ENCODE data around the gene PIGM. TPM values are rescaled to one million over a fixed set of nuclear protein-coding genes. Genes with fewer than 3 reads are reported as not detected.

The PIGM gene
- total RNA-seq, 2 donors from 2014 or later, result 4.6 to 5.2 TPM

DNA sequence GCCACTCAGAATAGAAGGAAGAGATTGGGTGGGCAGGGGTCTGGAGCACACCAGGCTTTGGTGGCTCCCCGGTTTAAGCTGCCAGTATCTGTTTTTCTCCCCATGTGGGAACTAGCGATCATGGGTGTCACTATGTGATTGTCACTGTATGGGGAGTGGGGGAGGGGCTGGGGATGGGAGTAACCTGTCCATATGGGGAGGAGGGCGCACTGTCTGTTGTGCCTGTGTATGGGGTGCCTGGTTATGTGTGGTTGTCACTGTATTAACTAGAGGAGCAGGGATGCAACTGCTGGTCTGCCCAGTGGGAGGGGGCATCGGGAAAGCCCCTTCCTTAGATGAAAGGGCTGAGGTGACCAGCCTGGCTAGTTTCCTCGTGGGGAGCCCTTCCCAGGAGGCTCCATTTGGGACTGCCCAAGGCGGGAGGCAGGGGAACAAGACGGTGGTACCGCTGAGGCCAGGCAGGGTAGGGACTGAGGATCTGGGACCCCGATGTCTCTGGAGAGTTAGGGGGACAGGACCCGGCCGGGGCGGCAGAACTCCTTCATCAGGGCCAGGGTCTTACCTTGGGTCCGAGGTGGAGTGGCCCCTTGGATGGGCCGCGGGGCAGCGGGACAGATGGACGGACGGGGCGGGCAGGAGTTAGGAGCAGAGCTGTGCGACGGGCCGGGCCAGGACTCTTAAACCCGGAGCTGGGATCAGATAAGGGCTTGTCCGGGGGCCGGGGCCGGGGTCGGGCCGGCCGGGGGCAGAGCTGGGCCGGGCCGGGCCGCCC lies 37.9 kb upstream of the PIGM start, which contains the start of gene KCNJ10:
TSS of gene KCNJ10 (minus strand) at position 701 of the 772 bp plus-strand sequence. CDS start 27,628 bp downstream, outside the sequence.
- Mint-ChIP-seq H3K4me1 (peaks cover 20% of the 10 kb centered on the region), H3K27ac (no peak within 1 kb of the TSS), H3K36me3 (ENCODE audit: low read depth) (no peaks in the 10 kb centered on the region), H3K27me3 (ENCODE audit: insufficient read depth) (peaks cover 70% of the 10 kb centered on the region), H3K4me3 (peak within 1 kb of the TSS; percentile 69), H3K9me3 (no peaks in the 10 kb centered on the region)
- 17 to 54% methylated on average over 8 to 32 of the region's 32 CpGs for WGBS, 2 experiments (ENCODE audit: insufficient coverage in 1 of 2, insufficient read length in 1 of 2)
- Histone ChIP-seq H3K4me3 (ENCODE audit: low read length) (peak within 1 kb of the TSS; percentile 79), H3K9ac (ENCODE audit: extremely low read depth, low read length, poor library complexity, severe bottlenecking) (peak within 1 kb of the TSS; percentile 3), H3K9me3 (ENCODE audit: control insufficient read depth, low read length) (no peaks in the 10 kb centered on the region), H3K36me3 (ENCODE audit: control insufficient read depth, insufficient read depth, low read length) (no peaks in the 10 kb centered on the region), H3K27me3 (ENCODE audit: control insufficient read depth, insufficient read depth, low read length, poor library complexity, severe bottlenecking) (peaks cover 35% of the 10 kb centered on the region), H3K27ac (ENCODE audit: low read depth, low read length) (no peak within 1 kb of the TSS), H3K4me1 (ENCODE audit: control insufficient read depth, insufficient read depth, low read length) (peaks cover 12% of the 10 kb centered on the region)
- TF ChIP-seq CTCF (conservative IDR thresholded peaks at IDR 0.05), result no peak
- DNase-seq, result no peak

GRCh38 chr1:160068225-160068624 lies 36.4 kb upstream of the PIGM start:
- WGBS, 2 experiments (ENCODE audit: insufficient coverage in 1 of 2, insufficient read length in 1 of 2), result 80% methylated on average over 1 to 5 of the region's 5 CpGs

More at GRCh38 chr1:160068225-160068624, 36.4 kb upstream of the PIGM start:
- Mint-ChIP-seq H3K27me3 (ENCODE audit: insufficient read depth) (peaks cover 61% of the 10 kb centered on the region), H3K27ac (no peak overlapping the region), H3K4me1 (peaks cover 20% of the 10 kb centered on the region), H3K9me3 (no peaks in the 10 kb centered on the region), H3K36me3 (ENCODE audit: low read depth) (no peaks in the 10 kb centered on the region), H3K4me3 (no peak overlapping the region)
- Histone ChIP-seq H3K9me3 (ENCODE audit: control insufficient read depth, low read length) (no peaks in the 10 kb centered on the region), H3K9ac (ENCODE audit: extremely low read depth, low read length, poor library complexity, severe bottlenecking) (no peak overlapping the region), H3K27ac (ENCODE audit: low read depth, low read length) (no peak overlapping the region), H3K27me3 (ENCODE audit: control insufficient read depth, insufficient read depth, low read length, poor library complexity, severe bottlenecking) (peaks cover 32% of the 10 kb centered on the region), H3K36me3 (ENCODE audit: control insufficient read depth, insufficient read depth, low read length) (no peaks in the 10 kb centered on the region), H3K4me1 (ENCODE audit: control insufficient read depth, insufficient read depth, low read length) (peaks cover 12% of the 10 kb centered on the region), H3K4me3 (ENCODE audit: low read length) (no peak overlapping the region)
- TF ChIP-seq CTCF (conservative IDR thresholded peaks at IDR 0.05), result no peak
- no peak for DNase-seq

Measured in endodermal cell (in vitro differentiated cells).